IPS DF 4.7 (cell line): Measurements from ENCODE around the gene ROM1.
"Not testable (repeated sequence)": the region's sequence is repeated elsewhere in the genome, so short reads cannot be mapped to it uniquely, and the experiment has no call there.

Experiments
- DNase-seq: peaks from one replicate; pipeline ENCODE4 v3.0.0-alpha.2; 2013; ENCODE audit warnings: low spot score; ENCODE audit errors: extremely low read depth

Gene ROM1

DNA sequence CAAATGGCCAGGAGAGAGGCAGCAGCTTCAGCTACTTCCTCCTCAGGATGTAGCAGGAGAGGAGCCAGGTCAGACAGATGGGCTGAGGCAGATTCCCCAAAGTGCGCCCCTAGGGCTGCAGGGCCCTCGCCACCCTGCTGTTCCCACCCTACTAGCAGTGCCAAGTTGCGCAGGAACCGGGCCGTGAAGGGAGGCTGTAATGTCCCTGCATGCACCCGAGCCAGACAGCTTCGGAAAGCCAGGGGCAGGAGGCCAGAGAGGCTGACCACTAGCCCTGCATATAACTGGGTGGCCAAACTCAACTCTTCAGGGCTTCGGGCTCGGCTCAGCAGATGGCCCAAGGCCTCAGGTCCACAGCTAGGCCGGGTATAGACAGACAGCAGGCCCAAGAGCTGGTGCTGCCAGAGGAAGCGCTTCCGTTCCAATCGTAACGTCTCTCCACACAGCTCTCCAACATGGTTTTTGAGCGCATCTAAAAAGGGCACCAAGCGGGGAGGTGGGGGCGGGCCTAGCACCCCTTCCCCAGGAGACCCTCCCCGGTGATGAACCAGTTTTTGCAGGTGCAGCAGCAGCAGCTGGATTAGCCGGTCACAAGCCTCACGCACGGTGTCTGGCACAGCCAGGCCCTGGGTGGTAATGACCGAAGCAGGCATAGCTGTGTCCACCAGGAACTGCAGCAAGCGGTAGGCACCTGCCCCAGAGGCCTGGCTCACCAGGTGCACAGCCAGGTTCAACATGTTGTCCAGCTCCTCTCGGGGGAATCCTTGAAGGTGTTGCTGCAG is 35.3 kb downstream of the ROM1 start:
- no peak for DNase-seq

DNA sequence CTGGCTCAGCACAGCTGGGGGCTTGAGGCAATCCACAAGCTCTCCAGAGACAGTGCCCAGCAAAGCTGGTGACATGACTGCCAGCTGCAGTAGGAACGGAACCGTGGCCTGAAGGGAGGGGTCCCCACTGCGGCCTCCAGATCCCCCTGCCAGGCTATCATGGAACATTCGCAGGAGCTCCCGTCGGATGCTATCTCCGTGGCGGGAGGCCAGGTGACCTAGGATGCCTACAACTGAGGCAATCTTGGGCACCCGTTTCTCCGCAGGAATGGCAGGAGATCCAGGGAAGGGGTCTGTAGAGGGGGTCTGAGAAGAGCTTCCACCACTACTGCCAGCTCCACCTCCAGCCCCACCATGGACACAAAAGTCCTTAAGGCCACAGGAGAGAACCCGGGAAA is 35.9 kb downstream of the ROM1 start:
- DNase-seq, result no peak

DNA sequence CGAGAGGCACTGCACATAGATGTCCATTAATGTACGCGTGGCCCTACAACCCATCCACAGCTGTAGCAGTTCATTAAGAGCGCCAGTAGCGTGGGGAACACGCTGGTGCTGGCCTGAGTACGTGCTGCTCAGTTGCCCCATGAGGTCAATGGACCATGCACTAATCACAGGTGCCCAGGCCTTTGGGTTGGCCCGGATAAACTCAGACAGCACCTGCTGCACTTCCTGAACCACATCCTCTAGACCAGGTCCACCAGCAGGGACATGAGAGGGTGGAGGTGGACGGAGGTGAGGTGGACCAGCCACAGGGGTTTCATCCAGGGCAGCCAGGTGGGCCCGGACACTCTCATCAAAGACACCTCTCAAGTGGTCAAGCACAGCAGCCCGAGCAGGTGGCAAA is 36.4 kb downstream of the ROM1 start:
- DNase-seq, result no peak

DNA sequence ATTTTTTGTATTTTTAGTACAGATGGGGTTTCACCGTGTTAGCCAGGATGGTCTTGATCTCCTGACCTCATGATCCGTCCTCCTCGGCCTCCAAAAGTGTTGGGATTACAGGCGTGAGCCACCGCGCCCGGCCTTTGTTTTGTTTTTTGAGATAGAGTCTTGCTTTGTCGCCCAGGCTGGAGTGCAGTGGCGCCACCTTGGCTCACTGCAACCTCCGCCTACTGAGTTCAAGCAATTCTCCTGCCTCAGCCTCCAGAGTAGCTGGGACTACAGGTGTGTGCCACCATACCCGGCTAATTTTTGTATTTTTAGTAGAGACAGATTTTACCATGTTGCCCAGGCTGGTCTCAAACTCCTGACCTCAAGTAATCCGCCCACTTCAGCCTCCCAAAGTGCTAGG is 37.2 kb downstream of the ROM1 start:
- not testable (repeated sequence) for DNase-seq

DNA sequence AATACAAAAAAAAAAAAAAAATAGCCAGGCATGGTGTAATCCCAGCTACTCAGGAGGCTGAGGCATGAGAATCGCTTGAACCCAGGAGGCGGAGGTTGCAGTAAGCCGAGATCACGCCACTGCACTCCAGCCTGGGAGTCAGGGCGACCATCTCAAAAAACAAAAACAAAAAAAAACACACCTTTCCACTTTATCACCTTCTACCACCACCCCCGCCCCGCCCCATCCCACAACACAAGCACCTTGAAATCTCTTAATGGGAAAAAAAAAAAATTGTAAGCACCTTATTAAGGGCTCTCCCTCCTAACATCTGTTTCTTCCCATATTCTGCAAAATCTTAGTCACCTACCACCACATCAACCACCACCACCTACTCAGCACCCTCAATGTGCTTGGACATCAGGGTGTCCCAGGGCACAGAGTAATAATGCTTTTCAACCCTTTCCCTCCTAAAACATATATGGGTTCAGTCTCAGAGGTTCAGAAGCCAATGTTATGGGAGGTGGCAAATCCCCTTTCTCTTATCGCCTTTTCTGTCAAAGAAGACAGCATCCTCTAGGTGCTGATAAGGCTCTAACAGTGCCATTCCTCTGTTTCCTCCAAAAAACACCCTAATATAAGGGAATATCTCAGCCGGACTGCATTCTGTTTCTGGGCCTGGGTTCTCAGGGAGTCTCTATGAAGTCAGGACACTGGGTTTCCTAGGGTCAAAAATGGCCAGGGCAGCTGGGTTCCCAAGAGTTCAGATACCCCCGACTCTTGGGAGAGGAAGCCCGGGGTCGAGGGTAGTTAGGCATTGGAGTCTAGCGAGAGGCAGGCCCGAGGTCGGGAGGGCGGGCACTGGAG is 39.3 kb downstream of the ROM1 start:
- DNase-seq, result no peak

DNA sequence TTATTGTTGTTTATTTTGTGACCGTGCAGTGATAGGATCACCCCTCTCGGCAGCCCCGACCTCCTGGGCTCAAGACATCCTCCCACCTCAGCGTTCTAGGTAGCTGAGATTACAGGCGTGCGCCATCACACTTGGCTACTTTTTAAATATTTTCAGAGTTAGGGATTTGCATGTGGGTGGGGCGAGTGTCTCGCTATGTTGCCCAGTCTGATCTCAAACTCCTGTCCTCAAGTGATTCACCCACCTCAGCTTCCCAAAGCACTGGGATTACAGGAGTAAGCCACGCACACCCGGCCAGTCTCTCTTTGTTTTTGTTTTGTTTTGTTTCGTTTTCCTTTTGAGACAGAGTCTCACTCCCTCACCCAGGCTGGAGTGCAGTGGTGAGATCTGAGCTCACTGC is 41.2 kb downstream of the ROM1 start:
- DNase-seq, result no peak

DNA sequence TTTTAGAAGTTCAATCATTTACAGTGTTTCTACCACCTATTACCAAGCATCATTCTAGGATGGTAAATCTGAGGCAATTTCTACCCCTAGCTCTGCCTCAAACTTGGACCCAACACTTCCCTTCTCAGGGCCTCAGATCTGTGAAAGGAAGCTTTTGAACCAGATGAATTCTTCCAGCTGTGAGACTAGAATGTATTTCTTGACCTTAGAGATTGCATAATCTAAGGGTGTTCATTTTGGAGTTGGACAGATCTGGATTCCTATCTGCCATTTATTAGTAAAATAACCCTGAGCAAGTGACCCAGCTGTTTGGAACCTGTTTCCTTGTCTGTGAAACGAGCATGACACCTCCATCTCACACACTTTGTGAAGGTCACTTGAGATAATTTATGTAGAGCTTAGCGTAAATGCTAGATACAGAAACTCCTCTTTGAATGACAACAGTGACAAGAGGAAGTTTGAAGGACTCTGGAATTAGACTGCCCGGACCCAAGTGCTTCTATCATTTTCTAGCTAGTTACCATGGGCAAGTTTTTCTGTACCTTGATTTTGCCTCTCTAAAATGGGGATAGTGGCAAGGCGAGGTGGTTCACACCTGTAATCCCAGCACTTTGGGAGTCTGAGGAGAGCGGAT is 43.9 kb downstream of the ROM1 start:
- DNase-seq, result no peak

DNA sequence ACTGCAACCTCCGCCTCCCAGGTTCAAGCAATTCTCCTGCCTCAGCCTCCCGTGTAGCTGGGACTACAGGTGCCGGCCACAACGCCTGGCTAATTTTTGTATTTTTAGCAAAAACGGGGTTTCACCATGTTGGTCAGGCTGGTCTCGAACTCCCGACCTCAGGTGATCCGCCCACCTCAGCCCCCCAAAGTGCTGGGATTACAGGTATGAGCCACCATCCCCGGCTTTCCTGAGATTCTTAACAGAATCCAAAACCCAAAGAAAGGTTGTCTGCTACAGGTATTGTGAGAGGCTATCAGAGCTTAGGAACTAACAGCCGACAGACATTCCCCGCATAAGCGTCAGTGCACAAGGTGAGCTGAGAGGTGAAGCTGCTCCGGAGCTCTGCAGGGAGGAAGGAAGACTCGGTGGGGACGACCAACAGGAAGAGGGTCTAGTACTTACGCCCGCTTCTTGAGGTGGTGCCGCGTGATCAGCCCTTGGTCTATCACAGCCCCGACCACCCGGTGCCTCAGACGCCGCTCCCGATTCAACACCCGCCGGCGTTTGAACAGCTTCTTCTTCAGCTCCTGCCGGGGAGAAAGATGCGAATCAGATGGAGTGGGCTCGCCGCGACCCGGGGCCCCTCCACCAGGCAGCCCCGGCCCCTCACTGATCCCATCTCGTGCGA is 51.5 kb downstream of the ROM1 start:
- no peak for DNase-seq
